Keratinocyte (primary cell): Measurements from ENCODE around the gene GFRA3. TPM values are rescaled to one million over a fixed set of nuclear protein-coding genes. Genes with fewer than 3 reads are reported as not detected.

Source experiments
- DNase-seq: peaks from one replicate; pipeline ENCODE4 v3.0.0-alpha.2; 2011; ENCODE audit warnings: low read depth, missing footprints, low spot score
- FAIRE-seq: peaks from 2 replicates; lab custom pipeline; 2011; peaks lifted over from hg19 to GRCh38; lab: Jason Lieb, UNC
- H2AFZ ChIP-seq: 2 replicates; pipeline ENCODE4 v1.6.0; 2012; ENCODE audit warnings: low read length, control low read depth, inconsistent platforms; ENCODE audit not compliant: control insufficient read depth
- H3K27ac ChIP-seq: 2 replicates; pipeline ENCODE4 v1.5.1; 2011; ENCODE audit warnings: low read length; ENCODE audit not compliant: control insufficient read depth, insufficient read depth
- H3K27me3 ChIP-seq: 3 replicates; pipeline ENCODE4 v1.6.0; 2011; ENCODE audit warnings: low read length; ENCODE audit not compliant: control insufficient read depth, insufficient read depth; ENCODE audit errors: extremely low read depth
- H3K36me3 ChIP-seq, 2 experiments: 2 replicates in 1 of 2; 3 replicates in 1 of 2; pipeline ENCODE4 v1.5.1; 2011; ENCODE audit warnings: low read length in 2 of 2, mild to moderate bottlenecking in 1 of 2; ENCODE audit not compliant: control insufficient read depth in 2 of 2, insufficient read depth in 2 of 2; ENCODE audit errors: extremely low read depth in 1 of 2
- H3K4me1 ChIP-seq: 3 replicates; pipeline ENCODE4 v1.5.1; 2011; ENCODE audit warnings: low read length; ENCODE audit not compliant: control insufficient read depth, insufficient read depth; ENCODE audit errors: extremely low read depth
- H3K4me2 ChIP-seq: 3 replicates; pipeline ENCODE4 v1.6.0; 2011; ENCODE audit warnings: low read depth, low read length; ENCODE audit not compliant: control insufficient read depth, insufficient read depth; ENCODE audit errors: extremely low read depth
- H3K4me3 ChIP-seq, 3 experiments: fragments of 200-600 bp in 1 of 3; sonication (generic) in 1 of 3; 2 replicates in 2 of 3; 3 replicates in 1 of 3; pipeline ENCODE4 v1.5.1; 2011 to 2016; ENCODE audit warnings: low read length in 3 of 3, mild to moderate bottlenecking in 3 of 3, control low read depth in 2 of 3, inconsistent platforms in 1 of 3, low read depth in 1 of 3, mixed read lengths in 1 of 3, mixed run types in 1 of 3, moderate library complexity in 1 of 3; ENCODE audit not compliant: control insufficient read depth in 2 of 3, insufficient read depth in 2 of 3; ENCODE audit errors: extremely low read depth in 1 of 3
- H3K79me2 ChIP-seq: 2 replicates; pipeline ENCODE4 v1.6.0; 2012; ENCODE audit warnings: low read length; ENCODE audit not compliant: control insufficient read depth, insufficient read depth
- H3K9ac ChIP-seq: 3 replicates; pipeline ENCODE4 v1.6.0; 2011; ENCODE audit warnings: low read length; ENCODE audit not compliant: control insufficient read depth, insufficient read depth; ENCODE audit errors: extremely low read depth
- H3K9me1 ChIP-seq: 3 replicates; pipeline ENCODE4 v1.6.0; 2011; ENCODE audit warnings: low read length; ENCODE audit not compliant: control insufficient read depth, insufficient read depth; ENCODE audit errors: extremely low read depth
- H3K9me3 ChIP-seq: 2 replicates; pipeline ENCODE4 v1.5.1; 2012; ENCODE audit warnings: low read depth, low read length; ENCODE audit not compliant: control insufficient read depth
- H4K20me1 ChIP-seq: 3 replicates; pipeline ENCODE4 v1.6.0; 2011; ENCODE audit warnings: low read length; ENCODE audit not compliant: control insufficient read depth, insufficient read depth; ENCODE audit errors: extremely low read depth
- CTCF ChIP-seq, 3 experiments: IDR thresholded peaks in 1 of 3; conservative IDR thresholded peaks in 1 of 3; optimal IDR thresholded peaks in 1 of 3; 2 replicates in 2 of 3; 3 replicates in 1 of 3; pipeline versions ENCODE3 to v1.5.1; 2011; ENCODE audit warnings: low read length in 3 of 3, mild to moderate bottlenecking in 3 of 3, moderate library complexity in 2 of 3, control low read depth in 1 of 3, inconsistent platforms in 1 of 3; ENCODE audit not compliant: insufficient read depth in 2 of 3; ENCODE audit errors: extremely low read depth in 1 of 3
- EZH2 ChIP-seq: IDR thresholded peaks from one replicate; pipeline ENCODE4 v1.6.1; 2012; ENCODE audit warnings: inconsistent platforms, mild to moderate bottlenecking, low read length, moderate library complexity
- dilution Hi-C: fragments of 300-500 bp; cut with MboI; formaldehyde crosslinking; loops from one replicate; pipeline ENCODE4 v1.7.0; 2020; ENCODE audit warnings: low sequenced_read_pairs; ENCODE audit not compliant: extremely low pct_ligation_motif_present
- polyA plus RNA-seq, 5 experiments: library from polyadenylated mRNA; depleted of rRNA in 3 of 5; stranded (reverse) in 3 of 5; stranded (forward) in 1 of 5; unstranded in 1 of 5; fragments of >200 nt; gene quantifications; 1 replicate in 1 of 5; 2 replicates in 3 of 5; 3 replicates in 1 of 5; pipeline versions ENCODE4 v1.2.1 to v1.2.3, GENCODE V29; 2011 to 2012; ENCODE audit warnings: missing spikeins in 2 of 5, low read depth in 1 of 5, low replicate concordance in 1 of 5

GFRA3 gene
- polyA plus RNA-seq, 1 donor (not counting 4 experiments of a cell fraction or from before 2014, with no cell fraction given), result not detected

GRCh38 chr5:138316355-138316754 is 41.9 kb upstream of the GFRA3 start:
- dilution Hi-C loops, result no loop called here
- H4K20me1 ChIP-seq, result no peaks in the 10 kb centered on the region

GRCh38 chr5:138315751-138316278 is 41.4 kb upstream of the GFRA3 start:
- Histone ChIP-seq H2AFZ (no peak overlapping the region), H3K27me3 (no peaks in the 10 kb centered on the region), H4K20me1 (no peaks in the 10 kb centered on the region), H3K9me3 (no peaks in the 10 kb centered on the region), H3K27ac (no peak overlapping the region), H3K36me3 (no peaks in the 10 kb centered on the region), H3K79me2 (no peaks in the 10 kb centered on the region), H3K9ac (no peak overlapping the region), H3K4me1 (no peaks in the 10 kb centered on the region), H3K4me3 (no peak overlapping the region), H3K9me1 (no peaks in the 10 kb centered on the region), H3K4me2 (no peak overlapping the region)
- TF ChIP-seq CTCF (optimal IDR thresholded peaks at IDR 0.05 in 1 of 3, IDR thresholded peaks at IDR 0.05 in 1 of 3, conservative IDR thresholded peaks at IDR 0.05 in 1 of 3; ENCODE audit: extremely low read depth in 1 of 3, insufficient read depth in 2 of 3, low read length in 3 of 3), result no peak
- no peak for TF ChIP-seq EZH2
- no peak for FAIRE-seq
- dilution Hi-C loops, result no loop called here
- DNase-seq, result no peak

More at GRCh38 chr5:138316355-138316754, 41.9 kb upstream of the GFRA3 start:
- no peak overlapping the region for H3K27ac ChIP-seq
- no peaks in the 10 kb centered on the region for H3K36me3 ChIP-seq
- H3K9me1 ChIP-seq, result no peaks in the 10 kb centered on the region
- H3K9me3 ChIP-seq, result no peaks in the 10 kb centered on the region
- H3K4me3 ChIP-seq, result no peak overlapping the region
- no peak for TF ChIP-seq CTCF (optimal IDR thresholded peaks at IDR 0.05 in 1 of 3, IDR thresholded peaks at IDR 0.05 in 1 of 3, conservative IDR thresholded peaks at IDR 0.05 in 1 of 3; ENCODE audit: extremely low read depth in 1 of 3, insufficient read depth in 2 of 3, low read length in 3 of 3)
- no peak for TF ChIP-seq EZH2
- no peaks in the 10 kb centered on the region for H3K27me3 ChIP-seq
- DNase-seq, result no peak
- H2AFZ ChIP-seq, result no peak overlapping the region
- no peak overlapping the region for H3K4me2 ChIP-seq
- H3K4me1 ChIP-seq, result no peaks in the 10 kb centered on the region
- no peak overlapping the region for H3K9ac ChIP-seq
- FAIRE-seq, result no peak
- no peaks in the 10 kb centered on the region for H3K79me2 ChIP-seq
